T-helper 2 cell treated with Interferon-gamma antibody and Interleukin-4, amounts not matched to agents 5 μg/mL and 100 μg/mL, for 36 hours (primary cell): ENCODE results near the gene AK4.

Experiments
- DNase-seq: peaks from one replicate; pipeline ENCODE4 v3.0.0; 2021; ENCODE audit warnings: low spot score
- H3K27ac Mint-ChIP-seq: one replicate; pipeline ENCODE4 v1.8.0; 2021; ENCODE audit warnings: mild to moderate bottlenecking, mixed read lengths
- H3K27me3 Mint-ChIP-seq: one replicate; pipeline ENCODE4 v1.8.0; 2021; ENCODE audit warnings: low read depth, mixed read lengths
- H3K36me3 Mint-ChIP-seq: one replicate; pipeline ENCODE4 v1.8.0; 2021; ENCODE audit warnings: low read depth, mixed read lengths
- H3K4me1 Mint-ChIP-seq: one replicate; pipeline ENCODE4 v1.8.0; 2021; ENCODE audit warnings: low read depth, mixed read lengths
- H3K4me3 Mint-ChIP-seq: one replicate; pipeline ENCODE4 v1.8.0; 2022; ENCODE audit warnings: mild to moderate bottlenecking, moderate library complexity, mixed read lengths
- H3K9me3 Mint-ChIP-seq: one replicate; pipeline ENCODE4 v1.8.0; 2021; ENCODE audit warnings: mixed read lengths

AK4 gene

GRCh38 chr1:65200411-65200810, 52.4 kb downstream of the AK4 start:
- Mint-ChIP-seq H3K4me1 (peaks cover 11% of the 10 kb centered on the region), H3K27ac (no peak overlapping the region), H3K4me3 (no peak overlapping the region), H3K36me3 (peaks cover 25% of the 10 kb centered on the region), H3K9me3 (no peaks in the 10 kb centered on the region), H3K27me3 (no peaks in the 10 kb centered on the region)
- DNase-seq, result no peak

GRCh38 chr1:65206836-65207235, 58.8 kb downstream of the AK4 start:
- no peak for DNase-seq
- Mint-ChIP-seq H3K27ac (peak overlapping the region; percentile 18), H3K4me3 (peak overlapping the region; percentile 59), H3K36me3 (peaks cover 10% of the 10 kb centered on the region), H3K27me3 (no peaks in the 10 kb centered on the region), H3K9me3 (no peaks in the 10 kb centered on the region), H3K4me1 (peaks cover 27% of the 10 kb centered on the region)

GRCh38 chr1:65207317-65207716, 59.3 kb downstream of the AK4 start:
- no peak for DNase-seq
- Mint-ChIP-seq H3K9me3 (no peaks in the 10 kb centered on the region), H3K27ac (peak overlapping the region; percentile 18), H3K4me3 (peak overlapping the region; percentile 59), H3K4me1 (peaks cover 30% of the 10 kb centered on the region), H3K36me3 (peaks cover 12% of the 10 kb centered on the region), H3K27me3 (no peaks in the 10 kb centered on the region)

- Mint-ChIP-seq H3K36me3 (peaks cover 12% of the 10 kb centered on the region), H3K27ac (no peak overlapping the region), H3K4me3 (no peak overlapping the region), H3K9me3 (no peaks in the 10 kb centered on the region), H3K27me3 (no peaks in the 10 kb centered on the region), H3K4me1 (peaks cover 37% of the 10 kb centered on the region)
- no peak for DNase-seq
Measured at GRCh38 chr1:65208563-65208973, 60.6 kb downstream of the AK4 start.

GRCh38 chr1:65209005-65209885, 61.2 kb downstream of the AK4 start:
- no peaks in the 10 kb centered on the region for H3K27me3 Mint-ChIP-seq
- peaks cover 41% of the 10 kb centered on the region for H3K4me1 Mint-ChIP-seq
- H3K36me3 Mint-ChIP-seq, result peaks cover 9% of the 10 kb centered on the region
- H3K9me3 Mint-ChIP-seq, result no peaks in the 10 kb centered on the region
- H3K4me3 Mint-ChIP-seq, result no peak overlapping the region
- H3K27ac Mint-ChIP-seq, result no peak overlapping the region
- no peak for DNase-seq

- no peak for DNase-seq
- H3K36me3 Mint-ChIP-seq, result peaks cover 9% of the 10 kb centered on the region
- H3K9me3 Mint-ChIP-seq, result no peaks in the 10 kb centered on the region
- no peak overlapping the region for H3K4me3 Mint-ChIP-seq
- H3K4me1 Mint-ChIP-seq, result peaks cover 49% of the 10 kb centered on the region
- H3K27ac Mint-ChIP-seq, result peak overlapping the region; percentile 1
- no peaks in the 10 kb centered on the region for H3K27me3 Mint-ChIP-seq
Measured at GRCh38 chr1:65210325-65210724, 62.3 kb downstream of the AK4 start.

- Mint-ChIP-seq H3K4me3 (no peak overlapping the region), H3K4me1 (peaks cover 52% of the 10 kb centered on the region), H3K36me3 (peaks cover 10% of the 10 kb centered on the region), H3K27ac (no peak overlapping the region), H3K9me3 (no peaks in the 10 kb centered on the region), H3K27me3 (no peaks in the 10 kb centered on the region)
- DNase-seq, result no peak
Measured at GRCh38 chr1:65211331-65211730, 63.3 kb downstream of the AK4 start.

GRCh38 chr1:65213271-65214023, 65.4 kb downstream of the AK4 start:
- no peaks in the 10 kb centered on the region for H3K27me3 Mint-ChIP-seq
- no peak overlapping the region for H3K27ac Mint-ChIP-seq
- H3K4me3 Mint-ChIP-seq, result no peak overlapping the region
- no peaks in the 10 kb centered on the region for H3K9me3 Mint-ChIP-seq
- peaks cover 41% of the 10 kb centered on the region for H3K4me1 Mint-ChIP-seq
- peaks cover 9% of the 10 kb centered on the region for H3K36me3 Mint-ChIP-seq
- peak; percentile 42 for DNase-seq

- Mint-ChIP-seq H3K36me3 (peaks cover 10% of the 10 kb centered on the region), H3K4me3 (no peak overlapping the region), H3K27ac (no peak overlapping the region), H3K9me3 (no peaks in the 10 kb centered on the region), H3K4me1 (peaks cover 33% of the 10 kb centered on the region), H3K27me3 (no peaks in the 10 kb centered on the region)
- DNase-seq, result no peak
Measured at GRCh38 chr1:65214340-65215027, 66.5 kb downstream of the AK4 start.

- Mint-ChIP-seq H3K27me3 (no peaks in the 10 kb centered on the region), H3K4me3 (no peak overlapping the region), H3K9me3 (no peaks in the 10 kb centered on the region), H3K4me1 (peaks cover 23% of the 10 kb centered on the region), H3K27ac (no peak overlapping the region), H3K36me3 (peaks cover 18% of the 10 kb centered on the region)
- DNase-seq, result no peak
Measured at GRCh38 chr1:65216989-65217388, 69.0 kb downstream of the AK4 start.

- no peaks in the 10 kb centered on the region for H3K27me3 Mint-ChIP-seq
- no peak overlapping the region for H3K4me3 Mint-ChIP-seq
- no peaks in the 10 kb centered on the region for H3K4me1 Mint-ChIP-seq
- peaks cover 35% of the 10 kb centered on the region for H3K36me3 Mint-ChIP-seq
- no peaks in the 10 kb centered on the region for H3K9me3 Mint-ChIP-seq
- DNase-seq, result no peak
- H3K27ac Mint-ChIP-seq, result no peak overlapping the region
Measured at GRCh38 chr1:65221638-65222339, 73.8 kb downstream of the AK4 start.

- no peaks in the 10 kb centered on the region for H3K27me3 Mint-ChIP-seq
- no peak for DNase-seq
- H3K4me1 Mint-ChIP-seq, result no peaks in the 10 kb centered on the region
- H3K4me3 Mint-ChIP-seq, result no peak overlapping the region
- H3K9me3 Mint-ChIP-seq, result no peaks in the 10 kb centered on the region
- H3K36me3 Mint-ChIP-seq, result peaks cover 35% of the 10 kb centered on the region
- no peak overlapping the region for H3K27ac Mint-ChIP-seq
Measured at GRCh38 chr1:65222340-65222940, 74.4 kb downstream of the AK4 start.

- Mint-ChIP-seq H3K27me3 (no peaks in the 10 kb centered on the region), H3K36me3 (peaks cover 34% of the 10 kb centered on the region)
- DNase-seq, result no peak
Measured at GRCh38 chr1:65224681-65225091, 76.7 kb downstream of the AK4 start.

More at GRCh38 chr1:65224681-65225091, 76.7 kb downstream of the AK4 start:
- H3K27ac Mint-ChIP-seq, result no peak overlapping the region
- no peak overlapping the region for H3K4me3 Mint-ChIP-seq
- no peaks in the 10 kb centered on the region for H3K9me3 Mint-ChIP-seq
- peaks cover under 1% of the 10 kb centered on the region for H3K4me1 Mint-ChIP-seq
